HCT116 (cell line): ENCODE data around the gene HOPX. TPM values are rescaled to one million over a fixed set of nuclear protein-coding genes. Genes with fewer than 3 reads are reported as not detected.

Experiments used
- ATAC-seq: fragments of 200-7000 bp; cut with Tn5 transposase; 2 replicates; pipeline ENCODE4 v1.9.1; 2020; ENCODE audit warnings: mild to moderate bottlenecking, moderate library complexity
- BruUV-seq: library from RNA; stranded (reverse); fragments of 400-500 nt; replicated peaks from 2 replicates; lab custom pipeline; 2021; lab: Mats Ljungman, UMichigan
- CTCF ChIA-PET: fragments of 300-600 bp; sonication (Branson Sonifier 250); formaldehyde crosslinking; loops from one replicate; lab custom pipeline; 2021; ENCODE audit warnings: antibody characterized with exemption; lab: Charles Lee
- POLR2A ChIA-PET: fragments of 300-600, 350-600 bp; sonication (Branson Sonifier 250); formaldehyde crosslinking; loops from one replicate; lab custom pipeline; 2021; ENCODE audit warnings: antibody characterized with exemption; lab: Charles Lee
- RAD21 ChIA-PET, 2 experiments: fragments of 300-600 bp; sonication (Branson Sonifier 250); formaldehyde crosslinking; loops; one replicate each; lab custom pipeline; 2023; ENCODE audit warnings: low total read pairs in 2 of 2; ENCODE audit not compliant: uncharacterized antibody in 2 of 2, unreplicated experiment in 2 of 2, low non-redundant PET in 1 of 2; lab: Charles Lee
- DNase-seq: peaks from one replicate; pipeline ENCODE4 v3.0.0-alpha.2; 2010; ENCODE audit warnings: low read depth, low spot score
- H2AFZ ChIP-seq: fragments of 200-600 bp; shearing (Covaris generic), sonication (generic); 2 replicates; pipeline ENCODE4 v1.6.1; 2017; ENCODE audit warnings: low read depth, mixed run types, mixed read lengths, antibody characterized with exemption, low read length; ENCODE audit not compliant: poor library complexity, severe bottlenecking
- H3K27ac ChIP-seq: 2 replicates; pipeline ENCODE4 v1.5.1; 2012; ENCODE audit warnings: low read depth, low read length
- H3K27me3 ChIP-seq: fragments of 200-600 bp; sonication (generic); 2 replicates; pipeline ENCODE4 v1.6.1; 2016; ENCODE audit warnings: mixed run types, low read length, mixed read lengths; ENCODE audit not compliant: insufficient read depth
- H3K36me3 ChIP-seq, 2 experiments: fragments of 200-500 bp in 1 of 2; fragments of 200-600 bp in 1 of 2; sonication (Bioruptor generic) in 1 of 2; sonication (generic) in 1 of 2; 2 replicates each; pipeline versions ENCODE4 v1.5.1 to v1.6.1; 2014 to 2016; ENCODE audit warnings: low read length in 2 of 2, inconsistent platforms in 1 of 2, mixed read lengths in 1 of 2, mixed run types in 1 of 2; ENCODE audit not compliant: insufficient read depth in 2 of 2, control insufficient read depth in 1 of 2
- H3K4me1 ChIP-seq, 2 experiments: fragments of 200-600 bp in 1 of 2; sonication (generic) in 1 of 2; 2 replicates each; pipeline versions ENCODE4 v1.5.1 to v1.6.1; 2012 to 2017; ENCODE audit warnings: low read length in 2 of 2, inconsistent platforms in 1 of 2, mild to moderate bottlenecking in 1 of 2, mixed read lengths in 1 of 2, mixed run types in 1 of 2, moderate library complexity in 1 of 2; ENCODE audit not compliant: insufficient read depth in 2 of 2, control insufficient read depth in 1 of 2
- H3K4me2 ChIP-seq: fragments of 200-600 bp; sonication (generic); 2 replicates; pipeline ENCODE4 v1.6.1; 2017; ENCODE audit warnings: mixed run types, low read length, mixed read lengths
- H3K4me3 ChIP-seq, 2 experiments: fragments of 200-600 bp in 1 of 2; sonication (generic) in 1 of 2; replicated peaks in 1 of 2; 2 replicates each; pipeline ENCODE4 v1.5.1; 2011 to 2016; ENCODE audit warnings: low read length in 2 of 2, control low read depth in 1 of 2, low read depth in 1 of 2, mild to moderate bottlenecking in 1 of 2, mixed read lengths in 1 of 2, mixed run types in 1 of 2
- H3K79me2 ChIP-seq: fragments of 200-600 bp; sonication (generic); 2 replicates; pipeline ENCODE4 v1.6.1; 2017; ENCODE audit warnings: mild to moderate bottlenecking, mixed run types, low read length, moderate library complexity, mixed read lengths; ENCODE audit not compliant: insufficient read depth
- H3K9ac ChIP-seq: fragments of 200-600 bp; sonication (generic); 2 replicates; pipeline ENCODE4 v1.6.1; 2016; ENCODE audit warnings: low read length, mixed read lengths
- H3K9me2 ChIP-seq: fragments of 200-600 bp; sonication (generic), shearing (Covaris generic); 2 replicates; pipeline ENCODE4 v1.6.1; 2017; ENCODE audit warnings: mixed run types, mild to moderate bottlenecking, moderate library complexity; ENCODE audit not compliant: insufficient read depth
- H3K9me3 ChIP-seq, 2 experiments: fragments of 200-500 bp in 1 of 2; fragments of 200-600 bp in 1 of 2; sonication (Bioruptor generic) in 1 of 2; sonication (generic) in 1 of 2; 2 replicates each; pipeline ENCODE4 v1.6.1; 2014 to 2017; ENCODE audit warnings: low read length in 2 of 2, mixed read lengths in 2 of 2, inconsistent platforms in 1 of 2, low read depth in 1 of 2, mild to moderate bottlenecking in 1 of 2, mixed run types in 1 of 2, moderate library complexity in 1 of 2; ENCODE audit not compliant: control insufficient read depth in 1 of 2, insufficient read depth in 1 of 2
- H4K20me1 ChIP-seq: fragments of 200-600 bp; sonication (generic), shearing (Covaris generic); 2 replicates; pipeline ENCODE4 v1.6.1; 2017; ENCODE audit warnings: mixed run types, mild to moderate bottlenecking, moderate library complexity; ENCODE audit not compliant: insufficient read depth
- FOSL1 ChIP-seq: IDR thresholded peaks from 2 replicates; pipeline ENCODE4 v1.6.1; 2012; ENCODE audit warnings: low read depth
- JUND ChIP-seq: IDR thresholded peaks from 2 replicates; pipeline ENCODE4 v1.6.1; 2012
- POLR2A ChIP-seq: IDR thresholded peaks from 2 replicates; pipeline ENCODE4 v1.7.0; 2011; ENCODE audit warnings: borderline replicate concordance; ENCODE audit not compliant: insufficient read depth, insufficient read length; ENCODE audit errors: extremely low read depth
- REST ChIP-seq: IDR thresholded peaks from 2 replicates; pipeline ENCODE4 v1.6.1; 2012; ENCODE audit warnings: low read depth
- SIN3A ChIP-seq: IDR thresholded peaks from 2 replicates; pipeline ENCODE4 v1.6.1; 2012; ENCODE audit warnings: low read depth
- SRF ChIP-seq: IDR thresholded peaks from 2 replicates; pipeline ENCODE4 v1.6.1; 2012; ENCODE audit warnings: low read depth
- TCF7L2 ChIP-seq: IDR thresholded peaks from 2 replicates; pipeline ENCODE4 v1.7.0; 2011; ENCODE audit warnings: borderline replicate concordance, inconsistent platforms; ENCODE audit not compliant: insufficient read depth, insufficient read length; ENCODE audit errors: extremely low read depth
- ZFX ChIP-seq: fragments of 450-650 bp; IDR thresholded peaks from 2 replicates; pipeline ENCODE4 v1.6.1; 2017
- intact Hi-C: fragments of 100-400 bp; cut with micrococcal nuclease; formaldehyde crosslinking; loops from 2 replicates; pipeline ENCODE4 v1.10.0; 2022
- total RNA-seq: library from RNA; stranded (reverse); gene quantifications from one replicate; pipeline ENCODE4 v1.2.1, GENCODE V29; 2021; ENCODE audit not compliant: unreplicated experiment
- TF ChIP-seq, protein P1 (sequence below): IDR thresholded peaks from 2 replicates; pipeline ENCODE4 v1.6.1; 2011; ENCODE audit warnings: mild to moderate bottlenecking, low read length, moderate library complexity; ENCODE audit not compliant: insufficient replicate concordance; ENCODE audit errors: extremely low read depth

Gene HOPX
- total RNA-seq, 1 experiment from 2014 or later: 0.42 TPM

DNA sequence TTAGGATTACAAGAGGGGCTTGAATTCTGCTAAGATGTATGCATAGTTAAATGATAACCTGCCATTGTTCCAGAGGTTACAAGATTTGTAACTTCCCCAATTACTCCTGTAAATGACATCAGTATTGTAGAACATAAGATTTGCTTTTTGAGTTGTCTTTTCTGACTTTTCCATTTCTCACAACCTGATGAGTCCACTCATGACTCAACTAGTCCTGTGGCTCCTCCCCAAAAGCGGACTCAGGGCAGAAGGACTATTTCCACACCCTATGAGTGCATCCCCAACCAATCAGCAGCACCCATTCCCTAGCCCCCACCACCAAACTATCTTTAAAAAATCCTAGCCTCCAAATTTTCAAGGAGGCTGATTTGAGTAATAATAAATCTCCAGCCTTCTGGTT, 54.7 kb downstream of the HOPX start:
- BruUV-seq: no TSS peak
- no peak overlapping the region for H2AFZ ChIP-seq
- ChIA-PET POLR2A (no interaction called here), CTCF (interaction anchor here (1.2 kb wide), 1 partner anchor 210 kb away, joined by 3 read pairs; no protein-coding TSS in a partner anchor), RAD21 (no interaction called here)
- ATAC-seq: no peak
- no peak for DNase-seq
- no peaks in the 10 kb centered on the region for H4K20me1 ChIP-seq
- H3K4me1 ChIP-seq: no peaks in the 10 kb centered on the region
- H3K9me3 ChIP-seq: peaks cover 0 to 10% of the 10 kb centered on the region in 2 experiments; a peak in 1 of 4 replicates
- intact Hi-C loops: no loop called here
- H3K27me3 ChIP-seq: no peaks in the 10 kb centered on the region
- H3K9ac ChIP-seq: no peak overlapping the region
- TF ChIP-seq JUND: no peak
- TF ChIP-seq POLR2A: no peak
- no peak for TF ChIP-seq REST
- TF ChIP-seq SIN3A: no peak
- TF ChIP-seq SRF: no peak
- no peak for TF ChIP-seq ZFX
- TF ChIP-seq, protein P1, sequence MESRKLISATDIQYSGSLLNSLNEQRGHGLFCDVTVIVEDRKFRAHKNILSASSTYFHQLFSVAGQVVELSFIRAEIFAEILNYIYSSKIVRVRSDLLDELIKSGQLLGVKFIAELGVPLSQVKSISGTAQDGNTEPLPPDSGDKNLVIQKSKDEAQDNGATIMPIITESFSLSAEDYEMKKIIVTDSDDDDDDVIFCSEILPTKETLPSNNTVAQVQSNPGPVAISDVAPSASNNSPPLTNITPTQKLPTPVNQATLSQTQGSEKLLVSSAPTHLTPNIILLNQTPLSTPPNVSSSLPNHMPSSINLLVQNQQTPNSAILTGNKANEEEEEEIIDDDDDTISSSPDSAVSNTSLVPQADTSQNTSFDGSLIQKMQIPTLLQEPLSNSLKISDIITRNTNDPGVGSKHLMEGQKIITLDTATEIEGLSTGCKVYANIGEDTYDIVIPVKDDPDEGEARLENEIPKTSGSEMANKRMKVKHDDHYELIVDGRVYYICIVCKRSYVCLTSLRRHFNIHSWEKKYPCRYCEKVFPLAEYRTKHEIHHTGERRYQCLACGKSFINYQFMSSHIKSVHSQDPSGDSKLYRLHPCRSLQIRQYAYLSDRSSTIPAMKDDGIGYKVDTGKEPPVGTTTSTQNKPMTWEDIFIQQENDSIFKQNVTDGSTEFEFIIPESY: no peak
- TF ChIP-seq TCF7L2: no peak
- no peak for TF ChIP-seq FOSL1
- no peaks in the 10 kb centered on the region for H3K9me2 ChIP-seq
- H3K36me3 ChIP-seq: no peaks in the 10 kb centered on the region
- no peaks in the 10 kb centered on the region for H3K79me2 ChIP-seq
- no peak overlapping the region for H3K4me2 ChIP-seq
- H3K4me3 ChIP-seq: no peak overlapping the region
- H3K27ac ChIP-seq: no peak overlapping the region
